HCT116 (cell line): ENCODE measurements around the gene CT45A10. TPM values are rescaled to one million over a fixed set of nuclear protein-coding genes. Genes with fewer than 3 reads are reported as not detected.
"Not testable (repeated sequence)": the region's sequence is repeated elsewhere in the genome, so short reads cannot be mapped to it uniquely, and the experiment has no call there.

Experiments used
- ATAC-seq: fragments of 200-7000 bp; cut with Tn5 transposase; 2 replicates; pipeline ENCODE4 v1.9.1; 2020; ENCODE audit warnings: mild to moderate bottlenecking, moderate library complexity
- BruUV-seq: library from RNA; stranded (reverse); fragments of 400-500 nt; replicated peaks from 2 replicates; lab custom pipeline; 2021; lab: Mats Ljungman, UMichigan
- CTCF ChIA-PET: fragments of 300-600 bp; sonication (Branson Sonifier 250); formaldehyde crosslinking; loops from one replicate; lab custom pipeline; 2021; ENCODE audit warnings: antibody characterized with exemption; lab: Charles Lee
- POLR2A ChIA-PET: fragments of 300-600, 350-600 bp; sonication (Branson Sonifier 250); formaldehyde crosslinking; loops from one replicate; lab custom pipeline; 2021; ENCODE audit warnings: antibody characterized with exemption; lab: Charles Lee
- RAD21 ChIA-PET, 2 experiments: fragments of 300-600 bp; sonication (Branson Sonifier 250); formaldehyde crosslinking; loops; one replicate each; lab custom pipeline; 2023; ENCODE audit warnings: low total read pairs in 2 of 2; ENCODE audit not compliant: uncharacterized antibody in 2 of 2, unreplicated experiment in 2 of 2, low non-redundant PET in 1 of 2; lab: Charles Lee
- DNase-seq: peaks from one replicate; pipeline ENCODE4 v3.0.0-alpha.2; 2010; ENCODE audit warnings: low read depth, low spot score
- H2AFZ ChIP-seq: fragments of 200-600 bp; shearing (Covaris generic), sonication (generic); 2 replicates; pipeline ENCODE4 v1.6.1; 2017; ENCODE audit warnings: low read depth, mixed run types, mixed read lengths, antibody characterized with exemption, low read length; ENCODE audit not compliant: poor library complexity, severe bottlenecking
- H3K27ac ChIP-seq: 2 replicates; pipeline ENCODE4 v1.5.1; 2012; ENCODE audit warnings: low read depth, low read length
- H3K27me3 ChIP-seq: fragments of 200-600 bp; sonication (generic); 2 replicates; pipeline ENCODE4 v1.6.1; 2016; ENCODE audit warnings: mixed run types, low read length, mixed read lengths; ENCODE audit not compliant: insufficient read depth
- H3K36me3 ChIP-seq, 2 experiments: fragments of 200-500 bp in 1 of 2; fragments of 200-600 bp in 1 of 2; sonication (Bioruptor generic) in 1 of 2; sonication (generic) in 1 of 2; 2 replicates each; pipeline versions ENCODE4 v1.5.1 to v1.6.1; 2014 to 2016; ENCODE audit warnings: low read length in 2 of 2, inconsistent platforms in 1 of 2, mixed read lengths in 1 of 2, mixed run types in 1 of 2; ENCODE audit not compliant: insufficient read depth in 2 of 2, control insufficient read depth in 1 of 2
- H3K4me1 ChIP-seq, 2 experiments: fragments of 200-600 bp in 1 of 2; sonication (generic) in 1 of 2; 2 replicates each; pipeline versions ENCODE4 v1.5.1 to v1.6.1; 2012 to 2017; ENCODE audit warnings: low read length in 2 of 2, inconsistent platforms in 1 of 2, mild to moderate bottlenecking in 1 of 2, mixed read lengths in 1 of 2, mixed run types in 1 of 2, moderate library complexity in 1 of 2; ENCODE audit not compliant: insufficient read depth in 2 of 2, control insufficient read depth in 1 of 2
- H3K4me2 ChIP-seq: fragments of 200-600 bp; sonication (generic); 2 replicates; pipeline ENCODE4 v1.6.1; 2017; ENCODE audit warnings: mixed run types, low read length, mixed read lengths
- H3K4me3 ChIP-seq, 2 experiments: fragments of 200-600 bp in 1 of 2; sonication (generic) in 1 of 2; replicated peaks in 1 of 2; 2 replicates each; pipeline ENCODE4 v1.5.1; 2011 to 2016; ENCODE audit warnings: low read length in 2 of 2, control low read depth in 1 of 2, low read depth in 1 of 2, mild to moderate bottlenecking in 1 of 2, mixed read lengths in 1 of 2, mixed run types in 1 of 2
- H3K79me2 ChIP-seq: fragments of 200-600 bp; sonication (generic); 2 replicates; pipeline ENCODE4 v1.6.1; 2017; ENCODE audit warnings: mild to moderate bottlenecking, mixed run types, low read length, moderate library complexity, mixed read lengths; ENCODE audit not compliant: insufficient read depth
- H3K9ac ChIP-seq: fragments of 200-600 bp; sonication (generic); 2 replicates; pipeline ENCODE4 v1.6.1; 2016; ENCODE audit warnings: low read length, mixed read lengths
- H3K9me2 ChIP-seq: fragments of 200-600 bp; sonication (generic), shearing (Covaris generic); 2 replicates; pipeline ENCODE4 v1.6.1; 2017; ENCODE audit warnings: mixed run types, mild to moderate bottlenecking, moderate library complexity; ENCODE audit not compliant: insufficient read depth
- H3K9me3 ChIP-seq, 2 experiments: fragments of 200-500 bp in 1 of 2; fragments of 200-600 bp in 1 of 2; sonication (Bioruptor generic) in 1 of 2; sonication (generic) in 1 of 2; 2 replicates each; pipeline ENCODE4 v1.6.1; 2014 to 2017; ENCODE audit warnings: low read length in 2 of 2, mixed read lengths in 2 of 2, inconsistent platforms in 1 of 2, low read depth in 1 of 2, mild to moderate bottlenecking in 1 of 2, mixed run types in 1 of 2, moderate library complexity in 1 of 2; ENCODE audit not compliant: control insufficient read depth in 1 of 2, insufficient read depth in 1 of 2
- H4K20me1 ChIP-seq: fragments of 200-600 bp; sonication (generic), shearing (Covaris generic); 2 replicates; pipeline ENCODE4 v1.6.1; 2017; ENCODE audit warnings: mixed run types, mild to moderate bottlenecking, moderate library complexity; ENCODE audit not compliant: insufficient read depth
- ELF1 ChIP-seq: IDR thresholded peaks from 2 replicates; pipeline ENCODE4 v1.6.1; 2012; ENCODE audit warnings: low read depth, borderline replicate concordance
- RAD21 ChIP-seq: IDR thresholded peaks from 2 replicates; pipeline ENCODE4 v1.6.1; 2012; ENCODE audit warnings: low read depth, mild to moderate bottlenecking
- intact Hi-C: fragments of 100-400 bp; cut with micrococcal nuclease; formaldehyde crosslinking; loops from 2 replicates; pipeline ENCODE4 v1.10.0; 2022
- total RNA-seq: library from RNA; stranded (reverse); gene quantifications from one replicate; pipeline ENCODE4 v1.2.1, GENCODE V29; 2021; ENCODE audit not compliant: unreplicated experiment
- TF ChIP-seq, protein P1 (sequence below): IDR thresholded peaks from 2 replicates; pipeline ENCODE4 v1.6.1; 2012
- TF ChIP-seq, protein P2 (sequence below), 3 experiments: fragments of 200-600 bp in 1 of 3; sonication (generic) in 1 of 3; IDR thresholded peaks in 2 of 3; conservative IDR thresholded peaks in 1 of 3; 2 replicates each; pipeline ENCODE4 v1.5.1; 2012 to 2017; ENCODE audit warnings: low read depth in 2 of 3, low read length in 2 of 3, antibody characterized with exemption in 1 of 3, borderline replicate concordance in 1 of 3, control low read depth in 1 of 3, mild to moderate bottlenecking in 1 of 3, mixed read lengths in 1 of 3, mixed run types in 1 of 3, moderate library complexity in 1 of 3; ENCODE audit not compliant: insufficient read depth in 1 of 3

The CT45A10 gene
- total RNA-seq, 1 experiment from 2014 or later: not detected

DNA sequence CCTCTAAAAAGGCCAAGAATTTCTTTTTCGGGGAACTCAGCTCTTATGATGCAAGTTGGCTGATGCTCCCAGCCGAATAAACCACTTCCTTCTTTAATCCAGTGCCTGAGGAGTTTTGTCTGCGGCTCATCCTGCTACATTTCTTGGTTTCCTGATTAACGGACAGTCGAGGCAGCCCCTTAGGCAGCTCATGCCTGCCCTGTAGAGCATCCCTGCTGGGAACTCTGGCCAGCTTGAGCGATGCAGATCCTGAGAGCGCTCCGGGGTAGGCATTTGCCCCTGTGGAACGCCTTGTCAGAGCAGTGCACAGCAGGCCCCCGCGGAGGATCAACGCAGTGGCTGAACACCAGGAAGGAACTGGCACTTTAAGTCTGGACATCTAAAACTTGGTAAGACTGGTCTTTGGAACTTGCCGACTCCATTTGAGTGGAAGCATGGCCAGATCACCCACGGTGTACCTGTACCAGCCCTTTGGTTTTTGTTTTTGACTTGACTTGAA is 3.1 kb downstream of the CT45A10 start:
- no peak for DNase-seq
- CTCF ChIA-PET: no interaction called here
- BruUV-seq: no TSS peak
- H2AFZ ChIP-seq: no peak overlapping the region
- no peaks in the 10 kb centered on the region for H3K9me3 ChIP-seq
- TF ChIP-seq RAD21: no peak
- TF ChIP-seq, protein P1, sequence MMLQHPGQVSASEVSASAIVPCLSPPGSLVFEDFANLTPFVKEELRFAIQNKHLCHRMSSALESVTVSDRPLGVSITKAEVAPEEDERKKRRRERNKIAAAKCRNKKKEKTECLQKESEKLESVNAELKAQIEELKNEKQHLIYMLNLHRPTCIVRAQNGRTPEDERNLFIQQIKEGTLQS: no peak
- no peaks in the 10 kb centered on the region for H3K79me2 ChIP-seq
- intact Hi-C loops: no loop called here
- RAD21 ChIA-PET: no interaction called here
- H3K27me3 ChIP-seq: no peaks in the 10 kb centered on the region
- no peaks in the 10 kb centered on the region for H4K20me1 ChIP-seq
- POLR2A ChIA-PET: no interaction called here
- H3K36me3 ChIP-seq: no peaks in the 10 kb centered on the region
- H3K27ac ChIP-seq: no peak overlapping the region
- H3K9ac ChIP-seq: no peak overlapping the region
- no peak overlapping the region for H3K4me3 ChIP-seq
- H3K4me1 ChIP-seq: no peaks in the 10 kb centered on the region
- no peak overlapping the region for H3K4me2 ChIP-seq
- no peaks in the 10 kb centered on the region for H3K9me2 ChIP-seq
- no peak for ATAC-seq

DNA sequence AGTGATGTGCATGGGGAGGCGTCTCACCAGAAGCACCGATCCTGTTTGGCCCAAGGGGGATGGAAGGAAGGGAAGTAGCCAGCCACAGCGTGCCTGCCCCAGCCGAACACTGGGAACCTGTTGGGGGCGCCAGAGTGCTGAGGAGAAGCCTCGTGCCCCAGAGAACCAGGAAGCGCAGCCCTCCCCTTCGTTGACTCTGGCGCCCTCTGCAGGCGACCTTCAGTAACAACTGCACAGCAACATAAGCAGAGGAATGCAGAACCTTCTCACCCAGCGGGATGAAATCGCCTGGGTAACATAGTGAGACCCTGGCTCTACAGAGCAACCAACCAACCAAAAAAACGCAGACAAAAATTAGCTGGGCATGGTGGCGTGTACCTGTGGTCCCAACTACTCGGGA is 4.3 kb downstream of the CT45A10 start:
- peak; percentile 6 for DNase-seq
- ATAC-seq, BruUV-seq: not testable (repeated sequence)

GRCh38 chrX:135888230-135888629 is 5.0 kb downstream of the CT45A10 start:
- ATAC-seq, H2AFZ ChIP-seq, H3K27me3 ChIP-seq, DNase-seq, H3K79me2 ChIP-seq, H4K20me1 ChIP-seq, H3K9ac ChIP-seq, H3K9me3 ChIP-seq, H3K36me3 ChIP-seq, CTCF ChIA-PET, intact Hi-C loops, H3K27ac ChIP-seq, RAD21 ChIA-PET, H3K4me3 ChIP-seq, BruUV-seq, H3K9me2 ChIP-seq, H3K4me2 ChIP-seq, POLR2A ChIA-PET, H3K4me1 ChIP-seq: not testable (repeated sequence)

More for the DNA sequence above, 4.3 kb downstream of the CT45A10 start:
- H4K20me1 ChIP-seq, POLR2A ChIA-PET, H3K36me3 ChIP-seq, H3K79me2 ChIP-seq, H3K4me1 ChIP-seq, CTCF ChIA-PET, intact Hi-C loops, RAD21 ChIA-PET, H2AFZ ChIP-seq, H3K9me3 ChIP-seq, H3K27ac ChIP-seq, H3K4me3 ChIP-seq, H3K9me2 ChIP-seq, H3K4me2 ChIP-seq, H3K27me3 ChIP-seq, H3K9ac ChIP-seq: not testable (repeated sequence)
- 0 out of 2 replicates have a peak, but pooled peaks have one; percentile 23 for TF ChIP-seq ELF1
- peak; percentile 28 for TF ChIP-seq RAD21
- TF ChIP-seq, protein P2, sequence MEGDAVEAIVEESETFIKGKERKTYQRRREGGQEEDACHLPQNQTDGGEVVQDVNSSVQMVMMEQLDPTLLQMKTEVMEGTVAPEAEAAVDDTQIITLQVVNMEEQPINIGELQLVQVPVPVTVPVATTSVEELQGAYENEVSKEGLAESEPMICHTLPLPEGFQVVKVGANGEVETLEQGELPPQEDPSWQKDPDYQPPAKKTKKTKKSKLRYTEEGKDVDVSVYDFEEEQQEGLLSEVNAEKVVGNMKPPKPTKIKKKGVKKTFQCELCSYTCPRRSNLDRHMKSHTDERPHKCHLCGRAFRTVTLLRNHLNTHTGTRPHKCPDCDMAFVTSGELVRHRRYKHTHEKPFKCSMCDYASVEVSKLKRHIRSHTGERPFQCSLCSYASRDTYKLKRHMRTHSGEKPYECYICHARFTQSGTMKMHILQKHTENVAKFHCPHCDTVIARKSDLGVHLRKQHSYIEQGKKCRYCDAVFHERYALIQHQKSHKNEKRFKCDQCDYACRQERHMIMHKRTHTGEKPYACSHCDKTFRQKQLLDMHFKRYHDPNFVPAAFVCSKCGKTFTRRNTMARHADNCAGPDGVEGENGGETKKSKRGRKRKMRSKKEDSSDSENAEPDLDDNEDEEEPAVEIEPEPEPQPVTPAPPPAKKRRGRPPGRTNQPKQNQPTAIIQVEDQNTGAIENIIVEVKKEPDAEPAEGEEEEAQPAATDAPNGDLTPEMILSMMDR (IDR thresholded peaks at IDR 0.05 in 2 of 3, conservative IDR thresholded peaks at IDR 0.05 in 1 of 3; ENCODE audit: borderline replicate concordance in 1 of 3, insufficient read depth in 1 of 3, low read depth in 2 of 3, low read length in 2 of 3): peak; percentile 29 to 51 (median 31); a peak in 4 of 6 replicates
